ENCODE results near the gene CAPN5. TPM values are rescaled to one million over a fixed set of nuclear protein-coding genes. Genes with fewer than 3 reads are reported as not detected.

CAPN5 gene
- total RNA-seq, 1 donor from 2014 or later = 0.71 TPM

- Mint-ChIP-seq H3K4me1 (peaks cover 1% of the 10 kb centered on the region), H3K9me3 (no peaks in the 10 kb centered on the region), H3K27ac (no peak overlapping the region), H3K36me3 (ENCODE audit: low read depth) (no peaks in the 10 kb centered on the region), H3K4me3 (no peak overlapping the region), H3K27me3 (peaks cover 6% of the 10 kb centered on the region)
- intact Hi-C loops (cut with micrococcal nuclease) = no loop called here
- ATAC-seq (ENCODE audit: low read depth) (no peak), DNase-seq (no peak)
- CTCF ChIA-PET = interaction anchor here (3.8 kb wide), 1 partner anchor 14 kb away, joined by 16 read pairs; no protein-coding TSS in a partner anchor
- POLR2A ChIA-PET = no interaction called here
- TF ChIP-seq CTCF (IDR thresholded peaks at IDR 0.05) = no peak
Observed at GRCh38 chr11:77104727-77105126, 38.0 kb downstream of the CAPN5 start.

DNA sequence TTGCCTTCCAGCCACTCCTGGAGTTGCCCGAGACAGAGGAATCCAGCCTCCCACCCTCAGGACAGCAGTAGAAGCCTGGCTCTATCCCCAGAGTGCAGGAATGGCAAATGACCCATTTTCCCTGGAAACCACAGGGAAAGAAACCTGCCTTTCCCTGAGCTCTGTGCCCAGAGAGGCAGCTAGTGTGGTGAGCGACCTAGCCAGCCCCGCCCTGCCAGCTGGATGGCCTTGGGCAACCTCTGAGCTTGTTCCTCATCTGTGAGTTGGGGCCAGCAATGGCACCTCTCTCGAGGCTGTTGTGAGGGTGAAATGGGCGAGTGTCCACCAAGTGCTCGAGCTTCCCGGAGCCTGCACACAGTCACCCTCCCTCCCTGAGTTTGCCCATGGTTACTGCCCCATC is 39.5 kb downstream of the CAPN5 start:
- TF ChIP-seq CTCF (IDR thresholded peaks at IDR 0.05) = no peak
- intact Hi-C loops (cut with micrococcal nuclease) = no loop called here
- ChIA-PET POLR2A (interaction anchor here (0.6 kb wide), 1 partner anchor 731 kb away, joined by 7 read pairs; no protein-coding TSS in a partner anchor), CTCF (interaction anchor here (3.8 kb wide), 1 partner anchor 15 kb away, joined by 16 read pairs; no protein-coding TSS in a partner anchor)
- no peaks in the 10 kb centered on the region for H3K36me3 Mint-ChIP-seq (ENCODE audit: low read depth)
- DNase-seq = no peak
- H3K4me3 Mint-ChIP-seq = no peak overlapping the region
- H3K27me3 Mint-ChIP-seq = peaks cover 6% of the 10 kb centered on the region
- ATAC-seq (ENCODE audit: low read depth) = no peak
- H3K4me1 Mint-ChIP-seq = peaks cover 1% of the 10 kb centered on the region
- no peak overlapping the region for H3K27ac Mint-ChIP-seq
- no peaks in the 10 kb centered on the region for H3K9me3 Mint-ChIP-seq

- ChIA-PET POLR2A (interaction anchor here (0.6 kb wide), 1 partner anchor 732 kb away, joined by 7 read pairs; no protein-coding TSS in a partner anchor), CTCF (interaction anchor here (3.8 kb wide), 1 partner anchor 16 kb away, joined by 16 read pairs; no protein-coding TSS in a partner anchor)
- Mint-ChIP-seq H3K9me3 (no peaks in the 10 kb centered on the region), H3K27ac (no peak overlapping the region), H3K4me3 (no peak overlapping the region), H3K4me1 (peaks cover 1% of the 10 kb centered on the region), H3K27me3 (peaks cover 6% of the 10 kb centered on the region), H3K36me3 (ENCODE audit: low read depth) (no peaks in the 10 kb centered on the region)
- DNase-seq (no peak), ATAC-seq (ENCODE audit: low read depth) (no peak)
- TF ChIP-seq CTCF (IDR thresholded peaks at IDR 0.05) = no peak
- intact Hi-C loops (cut with micrococcal nuclease) = no loop called here
Observed at GRCh38 chr11:77106759-77107158, 40.0 kb downstream of the CAPN5 start.

DNA sequence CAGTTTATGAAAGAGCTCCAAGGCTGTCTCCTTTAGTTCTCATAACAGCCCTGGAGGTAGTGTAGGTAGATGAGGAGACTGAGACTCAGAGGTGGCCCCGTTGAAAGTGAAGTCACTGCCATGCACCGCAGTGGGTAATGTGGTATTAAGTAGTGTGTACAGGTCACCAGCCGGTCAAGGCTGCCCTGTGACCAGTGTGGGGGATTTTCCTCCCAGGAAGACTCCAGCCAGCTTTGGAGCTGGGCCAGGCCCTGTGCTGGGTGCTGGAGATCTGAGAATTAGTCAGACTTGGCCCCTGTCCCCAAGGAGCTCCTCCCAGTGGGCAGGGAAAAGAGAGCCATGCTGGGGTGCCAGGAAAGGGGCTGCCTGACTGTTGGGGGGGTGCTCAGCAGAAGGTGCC is 41.2 kb downstream of the CAPN5 start:
- peaks cover 1% of the 10 kb centered on the region for H3K4me1 Mint-ChIP-seq
- no peaks in the 10 kb centered on the region for H3K9me3 Mint-ChIP-seq
- no peak overlapping the region for H3K27ac Mint-ChIP-seq
- no peak overlapping the region for H3K4me3 Mint-ChIP-seq
- ChIA-PET CTCF (no interaction called here), POLR2A (no interaction called here)
- TF ChIP-seq CTCF (IDR thresholded peaks at IDR 0.05) = no peak
- DNase-seq (no peak), ATAC-seq (ENCODE audit: low read depth) (no peak)
- peaks cover 6% of the 10 kb centered on the region for H3K27me3 Mint-ChIP-seq
- intact Hi-C loops (cut with micrococcal nuclease) = no loop called here
- no peaks in the 10 kb centered on the region for H3K36me3 Mint-ChIP-seq (ENCODE audit: low read depth)

DNA sequence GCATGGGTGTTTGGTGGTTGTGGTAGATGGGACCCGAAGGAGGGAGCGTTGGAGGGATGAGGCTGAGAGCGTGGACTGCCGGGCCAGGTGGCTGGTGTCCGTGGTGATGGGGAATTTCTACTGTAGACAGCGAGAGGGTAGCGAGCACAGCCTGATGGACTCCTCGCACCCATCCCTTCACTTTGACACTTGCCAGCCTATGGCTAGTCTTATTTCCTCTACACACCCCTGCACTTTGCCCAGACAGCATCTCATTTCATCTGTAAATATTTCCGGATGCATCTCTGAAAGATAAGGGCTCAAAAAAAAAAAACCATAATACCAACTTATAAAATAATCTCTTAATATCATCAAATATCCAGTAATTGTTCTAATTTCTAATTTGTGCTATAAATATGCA is 41.7 kb downstream of the CAPN5 start:
- peaks cover 1% of the 10 kb centered on the region for H3K4me1 Mint-ChIP-seq
- no peak for DNase-seq
- POLR2A ChIA-PET = no interaction called here
- no peak for TF ChIP-seq CTCF (IDR thresholded peaks at IDR 0.05)
- peaks cover 6% of the 10 kb centered on the region for H3K27me3 Mint-ChIP-seq
- ATAC-seq (ENCODE audit: low read depth) = no peak
- intact Hi-C loops (cut with micrococcal nuclease) = no loop called here
- H3K9me3 Mint-ChIP-seq = no peaks in the 10 kb centered on the region
- H3K4me3 Mint-ChIP-seq = no peak overlapping the region
- no peaks in the 10 kb centered on the region for H3K36me3 Mint-ChIP-seq (ENCODE audit: low read depth)
- CTCF ChIA-PET = no interaction called here
- H3K27ac Mint-ChIP-seq = no peak overlapping the region
